ENCODE results near the gene FBN2.

The FBN2 gene

GRCh38 chr5:128273736-128274135 is 264.3 kb downstream of the FBN2 start:
- WGBS, 2 experiments = 97 to 99% methylated on average over 5 of the region's 5 CpGs
- Histone ChIP-seq H3K36me3 (ENCODE audit: control insufficient read depth, insufficient read depth, low read length) (peaks cover 3% of the 10 kb centered on the region), H3K4me1 (ENCODE audit: control insufficient read depth, insufficient read depth, low read length) (no peaks in the 10 kb centered on the region)

DNA sequence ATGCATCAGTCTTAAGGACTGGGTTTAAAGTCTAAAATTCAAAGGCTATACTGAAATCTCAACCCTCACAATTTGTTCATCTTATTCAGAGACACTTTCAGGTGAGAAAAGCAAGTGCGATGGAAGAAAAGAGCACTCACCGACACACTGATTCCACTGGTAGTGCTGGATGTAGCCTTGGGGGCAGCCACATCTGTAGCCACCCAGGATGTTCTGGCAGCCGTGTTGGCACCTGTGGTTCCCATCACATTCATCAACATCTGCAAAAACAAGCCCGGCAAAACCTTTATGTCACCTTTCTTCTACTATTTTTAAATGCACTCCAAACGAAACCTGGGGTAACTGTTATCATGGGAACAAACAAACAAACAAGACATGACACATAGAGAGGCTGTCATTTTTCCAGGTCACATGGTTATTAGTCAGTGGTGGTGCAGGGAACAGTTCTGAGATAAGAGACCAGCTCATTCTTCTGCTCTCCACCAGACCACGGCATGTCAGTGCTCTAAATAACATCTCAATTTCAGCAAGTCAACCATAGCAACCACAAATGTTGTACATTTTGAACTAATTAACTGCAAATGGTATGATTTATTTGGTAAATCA is 266.1 kb downstream of the FBN2 start:
- Histone ChIP-seq H3K36me3 (ENCODE audit: control insufficient read depth, insufficient read depth, low read length) (peaks cover 3% of the 10 kb centered on the region), H3K27me3 (ENCODE audit: control insufficient read depth, insufficient read depth, low read length, poor library complexity, severe bottlenecking) (no peaks in the 10 kb centered on the region), H3K4me1 (ENCODE audit: control insufficient read depth, insufficient read depth, low read length) (no peaks in the 10 kb centered on the region), H3K4me3 (ENCODE audit: insufficient read depth, low read depth, low read length) (no peak overlapping the region), H3K27ac (ENCODE audit: insufficient read depth, low read depth, low read length, poor library complexity, severe bottlenecking) (no peak overlapping the region), H3K9me3 (ENCODE audit: control insufficient read depth, low read length) (no peaks in the 10 kb centered on the region)
- 91 to 93% methylated on average over 5 to 6 of the region's 6 CpGs for WGBS, 2 experiments

More at GRCh38 chr5:128273736-128274135, 264.3 kb downstream of the FBN2 start:
- no peak overlapping the region for H3K4me3 ChIP-seq (ENCODE audit: insufficient read depth, low read depth, low read length)
- no peaks in the 10 kb centered on the region for H3K27me3 ChIP-seq (ENCODE audit: control insufficient read depth, insufficient read depth, low read length, poor library complexity, severe bottlenecking)
- no peak overlapping the region for H3K27ac ChIP-seq (ENCODE audit: insufficient read depth, low read depth, low read length, poor library complexity, severe bottlenecking)
- H3K9me3 ChIP-seq (ENCODE audit: control insufficient read depth, low read length) = no peaks in the 10 kb centered on the region

DNA sequence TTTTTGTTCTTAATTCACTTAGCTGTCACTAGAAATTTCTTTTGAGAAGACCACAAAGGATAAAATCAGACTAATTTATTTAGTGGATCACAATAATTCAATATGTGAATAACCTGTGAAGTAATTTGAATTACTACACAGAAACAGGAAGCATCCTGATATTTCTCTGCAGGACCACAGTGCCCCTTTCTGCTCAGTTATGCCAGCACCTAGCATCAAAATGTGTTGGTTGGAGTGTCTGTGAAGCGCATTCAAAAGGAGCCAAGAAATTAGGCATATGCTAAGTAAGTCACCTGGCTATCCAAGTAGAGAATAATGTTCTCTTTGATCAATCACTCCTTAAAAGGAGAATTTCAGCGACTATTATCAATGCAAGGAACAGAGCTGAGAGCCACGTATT is 267.0 kb downstream of the FBN2 start:
- no peak overlapping the region for H3K27ac ChIP-seq (ENCODE audit: insufficient read depth, low read depth, low read length, poor library complexity, severe bottlenecking)
- H3K4me3 ChIP-seq (ENCODE audit: insufficient read depth, low read depth, low read length) = no peak overlapping the region
- WGBS, 2 experiments = 94 to 95% methylated on average over 3 of the region's 3 CpGs
- peaks cover 3% of the 10 kb centered on the region for H3K36me3 ChIP-seq (ENCODE audit: control insufficient read depth, insufficient read depth, low read length)
- H3K4me1 ChIP-seq (ENCODE audit: control insufficient read depth, insufficient read depth, low read length) = no peaks in the 10 kb centered on the region
- no peaks in the 10 kb centered on the region for H3K9me3 ChIP-seq (ENCODE audit: control insufficient read depth, low read length)
- H3K27me3 ChIP-seq (ENCODE audit: control insufficient read depth, insufficient read depth, low read length, poor library complexity, severe bottlenecking) = no peaks in the 10 kb centered on the region

GRCh38 chr5:128264564-128265360 is 273.3 kb downstream of the FBN2 start:
- H3K36me3 ChIP-seq (ENCODE audit: control insufficient read depth, insufficient read depth, low read length) = peaks cover 14% of the 10 kb centered on the region
- H3K27ac ChIP-seq (ENCODE audit: insufficient read depth, low read depth, low read length, poor library complexity, severe bottlenecking) = no peak overlapping the region
- H3K9me3 ChIP-seq (ENCODE audit: control insufficient read depth, low read length) = no peaks in the 10 kb centered on the region
- no peaks in the 10 kb centered on the region for H3K27me3 ChIP-seq (ENCODE audit: control insufficient read depth, insufficient read depth, low read length, poor library complexity, severe bottlenecking)
- H3K4me1 ChIP-seq (ENCODE audit: control insufficient read depth, insufficient read depth, low read length) = no peaks in the 10 kb centered on the region
- no peak overlapping the region for H3K4me3 ChIP-seq (ENCODE audit: insufficient read depth, low read depth, low read length)
- 90 to 100% methylated on average over 1 to 2 of the region's 3 CpGs for WGBS, 2 experiments

DNA sequence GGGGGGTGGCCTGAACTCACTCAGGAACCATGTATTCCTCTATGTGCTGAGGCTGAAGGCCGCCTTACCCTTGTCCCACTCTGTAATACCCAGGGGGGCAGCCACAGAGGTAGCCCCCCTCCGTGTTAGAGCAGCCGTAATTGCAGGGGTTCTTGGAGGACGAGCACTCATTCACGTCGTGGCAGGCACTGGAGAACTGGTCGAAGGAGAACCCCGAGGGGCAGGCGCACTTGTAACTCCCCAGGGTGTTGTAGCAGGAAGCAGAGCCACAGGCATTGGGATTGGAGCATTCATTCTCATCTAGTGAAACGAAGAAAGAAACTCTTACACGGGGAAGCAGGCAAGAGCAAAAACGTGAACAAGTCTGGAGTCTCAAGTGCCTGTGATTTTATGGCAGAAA is 274.7 kb downstream of the FBN2 start:
- H3K36me3 ChIP-seq (ENCODE audit: control insufficient read depth, insufficient read depth, low read length) = peaks cover 14% of the 10 kb centered on the region
- WGBS, 2 experiments = 84 to 87% methylated on average over 12 of the region's 12 CpGs
- H3K27ac ChIP-seq (ENCODE audit: insufficient read depth, low read depth, low read length, poor library complexity, severe bottlenecking) = no peak overlapping the region
- H3K4me3 ChIP-seq (ENCODE audit: insufficient read depth, low read depth, low read length) = no peak overlapping the region
- H3K9me3 ChIP-seq (ENCODE audit: control insufficient read depth, low read length) = no peaks in the 10 kb centered on the region
- no peaks in the 10 kb centered on the region for H3K27me3 ChIP-seq (ENCODE audit: control insufficient read depth, insufficient read depth, low read length, poor library complexity, severe bottlenecking)
- no peaks in the 10 kb centered on the region for H3K4me1 ChIP-seq (ENCODE audit: control insufficient read depth, insufficient read depth, low read length)

DNA sequence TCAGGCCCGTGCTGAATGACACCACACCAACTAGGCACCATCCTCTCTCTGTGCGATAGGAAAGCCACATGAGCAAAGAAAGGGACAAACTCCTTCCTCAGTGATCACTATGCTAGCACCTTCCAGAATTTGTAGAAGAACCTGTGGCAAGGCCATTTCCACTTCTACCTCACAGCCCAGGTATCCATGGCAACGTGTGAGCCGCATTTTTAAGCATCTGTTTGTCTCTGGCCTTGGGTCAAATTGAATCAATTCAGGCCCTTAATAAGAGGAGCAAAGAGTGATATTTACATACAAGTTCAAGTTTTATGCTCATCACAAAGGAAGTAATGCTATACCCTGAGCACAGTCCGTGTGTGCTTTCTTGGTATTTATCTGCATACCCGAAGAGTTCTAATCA is 275.1 kb downstream of the FBN2 start:
- H3K4me3 ChIP-seq (ENCODE audit: insufficient read depth, low read depth, low read length) = no peak overlapping the region
- H3K9me3 ChIP-seq (ENCODE audit: control insufficient read depth, low read length) = no peaks in the 10 kb centered on the region
- WGBS, 2 experiments = 91 to 92% methylated on average over 6 of the region's 6 CpGs
- H3K36me3 ChIP-seq (ENCODE audit: control insufficient read depth, insufficient read depth, low read length) = peaks cover 14% of the 10 kb centered on the region
- H3K4me1 ChIP-seq (ENCODE audit: control insufficient read depth, insufficient read depth, low read length) = no peaks in the 10 kb centered on the region
- H3K27ac ChIP-seq (ENCODE audit: insufficient read depth, low read depth, low read length, poor library complexity, severe bottlenecking) = no peak overlapping the region
- no peaks in the 10 kb centered on the region for H3K27me3 ChIP-seq (ENCODE audit: control insufficient read depth, insufficient read depth, low read length, poor library complexity, severe bottlenecking)

GRCh38 chr5:128259607-128260021 is 278.4 kb downstream of the FBN2 start:
- Histone ChIP-seq H3K27ac (ENCODE audit: insufficient read depth, low read depth, low read length, poor library complexity, severe bottlenecking) (no peak overlapping the region), H3K36me3 (ENCODE audit: control insufficient read depth, insufficient read depth, low read length) (peaks cover 14% of the 10 kb centered on the region), H3K27me3 (ENCODE audit: control insufficient read depth, insufficient read depth, low read length, poor library complexity, severe bottlenecking) (no peaks in the 10 kb centered on the region), H3K9me3 (ENCODE audit: control insufficient read depth, low read length) (no peaks in the 10 kb centered on the region), H3K4me3 (ENCODE audit: insufficient read depth, low read depth, low read length) (no peak overlapping the region), H3K4me1 (ENCODE audit: control insufficient read depth, insufficient read depth, low read length) (no peaks in the 10 kb centered on the region)
- WGBS, 2 experiments = 92% methylated on average over 11 of the region's 11 CpGs

- peaks cover 14% of the 10 kb centered on the region for H3K36me3 ChIP-seq (ENCODE audit: control insufficient read depth, insufficient read depth, low read length)
- H3K27me3 ChIP-seq (ENCODE audit: control insufficient read depth, insufficient read depth, low read length, poor library complexity, severe bottlenecking) = no peaks in the 10 kb centered on the region
- H3K4me3 ChIP-seq (ENCODE audit: insufficient read depth, low read depth, low read length) = no peak overlapping the region
- no peak overlapping the region for H3K27ac ChIP-seq (ENCODE audit: insufficient read depth, low read depth, low read length, poor library complexity, severe bottlenecking)
- 96 to 98% methylated on average over 6 of the region's 6 CpGs for WGBS, 2 experiments
- H3K4me1 ChIP-seq (ENCODE audit: control insufficient read depth, insufficient read depth, low read length) = no peaks in the 10 kb centered on the region
- H3K9me3 ChIP-seq (ENCODE audit: control insufficient read depth, low read length) = no peaks in the 10 kb centered on the region
Measured at GRCh38 chr5:128258372-128258771, 279.7 kb downstream of the FBN2 start.

- no peak overlapping the region for H3K4me3 ChIP-seq (ENCODE audit: insufficient read depth, low read depth, low read length)
- H3K36me3 ChIP-seq (ENCODE audit: control insufficient read depth, insufficient read depth, low read length) = peaks cover 3% of the 10 kb centered on the region
- 90 to 100% methylated on average over 1 to 2 of the region's 2 CpGs for WGBS, 2 experiments
- no peaks in the 10 kb centered on the region for H3K27me3 ChIP-seq (ENCODE audit: control insufficient read depth, insufficient read depth, low read length, poor library complexity, severe bottlenecking)
- no peaks in the 10 kb centered on the region for H3K9me3 ChIP-seq (ENCODE audit: control insufficient read depth, low read length)
- no peak overlapping the region for H3K27ac ChIP-seq (ENCODE audit: insufficient read depth, low read depth, low read length, poor library complexity, severe bottlenecking)
- H3K4me1 ChIP-seq (ENCODE audit: control insufficient read depth, insufficient read depth, low read length) = no peaks in the 10 kb centered on the region
Measured at GRCh38 chr5:128257076-128257475, 281.0 kb downstream of the FBN2 start.

- no peaks in the 10 kb centered on the region for H3K27me3 ChIP-seq (ENCODE audit: control insufficient read depth, insufficient read depth, low read length, poor library complexity, severe bottlenecking)
- 83 to 94% methylated on average over 1 of the region's 1 CpG for WGBS, 2 experiments
- H3K4me3 ChIP-seq (ENCODE audit: insufficient read depth, low read depth, low read length) = no peak overlapping the region
- no peak overlapping the region for H3K27ac ChIP-seq (ENCODE audit: insufficient read depth, low read depth, low read length, poor library complexity, severe bottlenecking)
- H3K4me1 ChIP-seq (ENCODE audit: control insufficient read depth, insufficient read depth, low read length) = no peaks in the 10 kb centered on the region
- no peaks in the 10 kb centered on the region for H3K36me3 ChIP-seq (ENCODE audit: control insufficient read depth, insufficient read depth, low read length)
- no peaks in the 10 kb centered on the region for H3K9me3 ChIP-seq (ENCODE audit: control insufficient read depth, low read length)
Measured at GRCh38 chr5:128254789-128255188, 283.3 kb downstream of the FBN2 start.

Data from ectodermal cell (in vitro differentiated cells).